NCI-H187 (cell line): ENCODE data around the gene MTMR4.
"Not testable (repeated sequence)": the region's sequence is repeated elsewhere in the genome, so short reads cannot be mapped to it uniquely, and the experiment has no call there.

ENCODE experiments used
- DNase-seq, 2 experiments: peaks; one replicate each; lab custom pipeline; 2025; lab: John Stamatoyannopoulos, UW

Gene MTMR4

DNA sequence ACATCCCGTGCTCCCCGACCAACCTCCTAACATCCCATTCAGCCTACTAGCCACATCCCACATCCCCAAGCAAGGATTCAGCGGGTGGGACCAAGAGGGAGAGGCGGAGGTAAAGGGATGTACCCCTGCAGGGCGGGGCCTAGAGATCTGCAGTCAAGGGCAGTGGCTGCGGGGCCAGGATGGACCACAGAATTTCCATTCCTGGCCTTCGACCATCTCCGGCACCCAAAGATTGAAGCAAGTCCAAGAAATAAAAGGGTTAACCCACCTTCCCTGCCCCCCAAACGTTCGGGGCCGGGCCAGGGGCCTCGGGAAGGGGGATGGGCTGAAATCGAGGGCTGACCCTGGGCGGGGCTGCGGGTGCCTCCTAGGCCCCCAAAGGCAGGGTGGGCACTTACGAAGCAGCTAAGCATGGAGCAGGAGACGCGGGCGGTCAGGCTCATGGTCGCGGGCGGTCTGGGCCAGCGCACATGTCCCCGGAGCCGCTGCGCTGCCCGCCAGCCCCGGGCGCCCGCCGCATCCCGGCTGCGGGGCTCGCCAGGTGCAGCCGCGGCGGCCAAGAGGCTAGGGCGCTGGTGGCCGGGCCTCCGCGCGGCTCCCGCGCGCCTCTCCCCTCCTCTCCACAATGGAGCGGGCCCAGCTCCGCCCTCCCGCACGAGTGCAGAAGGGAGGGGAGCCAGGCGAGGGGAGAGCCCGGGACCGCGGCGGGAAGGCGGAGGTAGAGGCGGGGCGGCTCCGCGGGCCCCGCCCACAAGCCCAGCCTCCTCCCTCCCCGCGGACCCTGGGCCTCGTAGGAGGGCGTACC lies at the start of gene MTMR4:
MTMR4 (minus strand) TSS at position 674 of the 805 bp plus-strand sequence; CDS start at position 443, 231 bp downstream.
- DNase-seq, result peak; percentile 44 to 86

DNA sequence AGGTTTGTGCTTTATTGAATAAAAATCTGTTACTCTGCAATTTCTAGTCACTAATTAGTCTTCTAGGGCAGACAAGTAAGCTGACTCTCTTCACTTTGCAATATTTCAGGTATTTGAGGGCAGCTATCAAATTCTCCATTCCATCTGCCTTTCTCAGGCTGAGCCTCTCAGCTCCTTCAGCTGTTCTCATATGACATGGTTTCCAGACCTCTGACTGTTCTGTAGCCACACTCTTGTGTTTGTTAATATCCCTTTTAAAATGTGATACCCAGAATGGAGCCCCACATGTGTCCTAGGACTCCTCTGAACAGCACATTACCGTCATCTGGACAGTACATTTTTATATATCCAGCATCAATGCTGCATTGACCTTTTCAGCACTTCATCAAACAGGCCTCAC lies 46.1 kb upstream of the MTMR4 start:
- no peak for DNase-seq

DNA sequence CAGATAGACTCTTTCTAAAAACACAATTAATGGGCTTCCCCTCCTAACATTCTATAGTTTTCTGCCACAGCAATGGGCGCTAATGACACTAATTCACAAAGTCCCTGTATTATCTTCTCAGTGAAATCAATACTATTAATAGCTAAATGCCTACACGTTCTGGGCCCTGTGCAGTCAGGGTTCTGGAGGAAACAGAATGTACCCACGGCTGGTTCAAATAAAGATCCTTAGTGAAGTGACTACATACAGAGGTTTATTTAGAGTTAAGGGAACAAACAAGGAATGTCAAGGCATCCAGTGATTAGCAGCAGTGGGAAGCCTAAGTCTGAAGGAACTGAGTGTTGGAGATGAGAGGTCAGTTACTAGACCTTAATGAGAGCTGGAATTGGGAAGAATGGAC lies 43.5 kb upstream of the MTMR4 start:
- no peak for DNase-seq

DNA sequence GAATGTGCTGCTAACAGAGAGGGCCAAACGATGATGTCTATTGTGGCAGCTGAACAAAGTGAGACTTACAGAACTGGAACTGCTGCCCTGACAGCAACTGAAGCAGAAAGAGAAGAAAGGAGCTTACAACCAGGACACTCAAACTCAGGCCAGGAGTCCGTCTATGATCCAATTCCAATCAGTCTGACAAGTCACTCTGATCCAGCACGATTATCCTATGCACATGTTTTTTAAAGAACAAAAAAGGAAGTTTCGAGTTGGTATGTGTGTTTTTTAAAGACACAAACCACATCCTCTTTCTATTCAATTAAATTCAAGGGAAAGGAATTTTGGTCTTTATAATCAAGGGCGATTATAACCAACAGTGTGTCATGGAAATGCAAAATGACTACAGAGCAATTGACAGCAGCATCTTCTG lies 42.4 kb upstream of the MTMR4 start:
- DNase-seq, result no peak

DNA sequence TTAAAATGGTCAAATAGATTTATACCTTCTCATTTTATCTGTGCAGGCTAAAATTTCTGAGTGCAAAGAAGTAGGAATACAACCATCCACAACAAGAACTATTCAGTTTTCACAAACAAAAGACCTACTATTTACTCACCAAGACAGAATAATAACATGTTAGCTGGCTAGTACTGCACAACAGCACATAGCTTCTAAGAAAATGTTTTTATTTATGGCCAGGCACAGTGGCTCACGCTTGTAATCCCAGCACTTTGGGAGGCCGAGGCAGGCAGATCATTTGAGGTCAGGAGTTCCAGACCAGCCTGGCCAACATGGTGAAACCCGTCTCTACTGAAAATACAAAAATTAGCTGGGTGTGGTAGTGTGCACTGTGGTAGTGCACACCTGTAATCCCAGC lies 40.7 kb upstream of the MTMR4 start:
- not testable (repeated sequence) for DNase-seq

DNA sequence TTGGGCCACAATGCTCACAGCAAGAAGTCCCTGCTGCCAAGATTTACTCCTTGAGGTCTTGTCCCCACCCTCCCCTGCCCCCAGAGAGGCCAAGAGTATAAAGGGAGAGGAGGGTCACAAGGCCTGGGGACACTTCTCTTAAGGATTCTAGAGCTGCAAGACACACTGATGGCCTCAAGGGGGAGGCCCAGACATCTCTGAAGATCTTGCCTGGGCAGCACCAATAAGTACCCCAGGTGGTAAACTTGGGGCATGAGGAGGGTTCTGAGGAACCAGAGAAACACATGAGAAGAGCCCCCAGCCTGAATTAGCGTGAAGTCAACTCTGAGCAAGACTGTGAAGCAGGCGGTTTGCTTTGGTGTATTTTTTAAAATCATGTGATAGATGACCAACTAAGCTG lies 26.8 kb upstream of the MTMR4 start:
- DNase-seq, result no peak

DNA sequence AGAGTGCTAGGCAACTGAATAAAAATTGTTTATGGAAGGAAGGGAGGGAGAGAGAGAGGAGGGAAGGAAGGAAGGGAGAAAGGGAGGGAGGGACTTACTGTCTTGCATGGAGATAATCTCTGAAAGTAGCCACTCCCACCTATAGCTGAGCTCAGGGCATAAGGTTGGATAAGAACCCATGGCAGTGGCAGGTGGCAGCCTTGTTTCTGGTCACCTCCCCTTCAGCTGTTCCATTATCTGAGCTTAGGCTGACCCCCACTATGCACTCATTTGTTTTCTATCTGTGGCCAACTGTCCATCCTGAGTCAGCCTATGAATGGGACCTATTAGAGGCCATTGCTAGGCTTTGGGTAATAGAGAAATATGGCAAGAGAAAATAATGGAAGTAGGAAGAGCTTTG lies 25.3 kb upstream of the MTMR4 start:
- DNase-seq, result no peak

DNA sequence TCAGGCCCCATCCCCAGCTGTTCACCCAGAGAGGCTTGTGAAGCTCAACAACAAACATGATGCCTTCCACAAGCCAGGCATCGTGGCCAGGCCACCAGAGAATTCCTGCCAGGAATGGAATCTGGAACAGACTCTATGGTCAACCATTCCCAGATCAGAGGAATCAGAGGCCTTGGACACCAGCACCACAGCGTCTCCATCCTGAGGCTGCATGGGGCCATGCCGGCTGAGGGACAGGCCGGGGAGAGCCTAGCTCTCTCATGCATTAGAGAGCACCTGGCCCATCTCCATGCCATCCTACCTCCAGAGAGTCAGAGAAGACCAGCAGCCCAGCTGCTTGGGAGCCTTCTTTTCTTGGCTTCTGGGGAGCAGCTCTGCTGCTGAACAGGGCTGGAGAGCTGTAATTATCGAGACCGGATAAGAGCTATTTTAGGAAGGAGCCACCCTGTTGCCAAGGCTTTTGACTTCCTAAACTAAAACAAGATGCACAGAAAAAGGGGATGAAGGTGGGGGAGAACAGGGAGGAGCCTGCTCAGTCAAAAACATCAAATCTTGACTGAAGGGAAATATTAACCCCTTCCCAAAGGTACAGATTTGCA lies 24.5 kb upstream of the MTMR4 start:
- DNase-seq, result no peak

DNA sequence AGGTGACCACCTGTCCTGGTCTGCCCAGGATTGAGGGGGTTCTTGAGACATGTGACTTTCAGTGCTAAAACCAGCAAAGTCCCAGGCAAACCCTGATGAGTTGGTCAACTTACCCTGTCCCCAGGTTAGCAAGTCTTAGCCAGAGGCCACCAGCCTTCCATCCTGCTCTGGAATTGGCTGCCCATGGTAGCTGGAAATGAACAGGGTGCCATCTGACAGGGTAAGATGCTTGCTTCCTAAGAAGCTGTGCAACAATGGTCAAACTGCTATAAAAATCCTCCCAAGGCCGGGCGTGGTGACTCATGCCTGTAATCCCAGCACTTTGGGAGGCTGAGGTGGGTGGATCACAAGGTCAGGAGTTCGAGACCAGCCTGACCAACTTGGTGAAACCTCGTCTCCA lies 22.8 kb upstream of the MTMR4 start:
- DNase-seq, result no peak

DNA sequence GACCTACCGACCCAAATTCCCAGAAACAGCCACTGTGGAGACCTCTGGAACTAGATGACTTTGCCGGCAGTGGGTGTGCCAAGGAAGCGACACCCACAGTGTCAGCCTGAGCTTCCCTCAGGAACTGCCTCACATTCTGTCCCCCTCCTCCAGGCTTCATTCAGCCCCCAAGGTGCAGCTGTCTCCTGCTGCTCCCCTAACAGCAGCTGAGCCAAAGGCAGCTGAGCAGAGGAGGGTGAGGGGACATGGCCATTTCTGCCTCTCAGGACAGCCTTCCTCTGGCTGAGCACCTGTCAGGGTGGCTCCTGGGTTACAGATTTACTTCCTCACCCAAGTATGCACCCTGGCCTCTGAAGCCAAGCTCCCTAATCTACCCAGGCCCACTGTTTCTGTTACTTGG lies 22.1 kb upstream of the MTMR4 start:
- DNase-seq, result no peak

DNA sequence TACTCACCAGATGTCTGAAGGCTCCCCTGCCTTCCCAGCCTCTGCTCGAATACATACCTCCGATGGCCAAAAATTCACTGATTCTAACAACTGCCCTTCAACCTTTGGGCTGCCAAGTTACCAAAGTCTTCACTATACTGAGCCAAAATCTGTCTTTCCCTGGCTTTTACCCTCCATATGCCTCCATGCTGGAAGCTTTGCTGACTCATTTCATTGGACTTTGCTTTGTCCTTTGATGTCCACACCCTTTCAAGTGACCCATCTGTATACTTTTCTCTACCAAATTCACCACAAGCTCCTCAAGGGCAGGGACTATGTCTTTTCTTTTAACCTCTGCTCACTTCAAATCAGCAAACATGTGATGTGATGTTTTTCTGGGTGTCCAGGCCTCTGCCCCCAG lies 21.0 kb upstream of the MTMR4 start:
- DNase-seq, result no peak

DNA sequence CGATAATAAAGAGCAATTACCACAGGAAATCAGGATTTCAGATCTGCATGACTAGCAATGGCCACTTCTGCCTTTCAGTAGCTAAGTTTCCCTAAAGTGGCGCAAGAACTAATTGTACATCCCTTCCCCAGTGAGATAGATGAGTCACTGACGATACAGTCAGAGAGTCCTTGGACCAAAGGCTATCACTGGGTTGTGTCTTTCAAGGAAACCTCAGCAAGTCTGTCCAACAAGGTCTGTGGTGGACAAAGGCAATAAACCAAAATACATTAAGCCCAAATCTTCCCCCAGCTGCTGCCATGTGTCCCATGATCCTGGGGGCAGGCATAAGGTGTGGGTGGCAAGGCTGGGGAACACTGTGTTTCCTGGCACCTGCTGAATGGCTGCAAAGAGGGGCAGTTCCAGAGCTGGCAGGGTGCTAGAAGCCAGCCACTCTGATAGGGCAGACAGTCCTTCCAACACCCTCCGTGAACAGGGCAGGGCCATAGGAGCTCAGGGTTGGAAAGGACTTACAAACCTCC lies 20.5 kb upstream of the MTMR4 start:
- no peak for DNase-seq

DNA sequence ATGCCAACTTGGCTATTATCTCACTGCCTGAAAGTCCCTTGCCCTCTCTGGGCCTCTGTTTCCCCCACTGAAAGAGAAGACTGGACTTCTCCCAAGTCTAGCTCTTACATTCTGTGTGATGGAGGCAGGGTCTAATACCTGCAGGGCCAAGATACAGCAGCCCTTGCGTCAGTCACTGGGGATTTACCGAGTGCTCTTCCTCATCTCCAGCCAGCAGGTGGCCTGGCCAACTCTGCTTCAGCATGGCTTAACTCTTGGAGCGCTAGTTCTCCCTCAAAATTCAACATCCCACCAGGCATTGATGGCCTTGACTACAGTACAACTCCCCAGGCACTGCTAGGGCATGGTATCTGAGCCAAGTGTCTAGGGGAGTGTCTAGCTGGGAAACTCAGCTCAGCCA lies 19.9 kb upstream of the MTMR4 start:
- DNase-seq, result no peak

DNA sequence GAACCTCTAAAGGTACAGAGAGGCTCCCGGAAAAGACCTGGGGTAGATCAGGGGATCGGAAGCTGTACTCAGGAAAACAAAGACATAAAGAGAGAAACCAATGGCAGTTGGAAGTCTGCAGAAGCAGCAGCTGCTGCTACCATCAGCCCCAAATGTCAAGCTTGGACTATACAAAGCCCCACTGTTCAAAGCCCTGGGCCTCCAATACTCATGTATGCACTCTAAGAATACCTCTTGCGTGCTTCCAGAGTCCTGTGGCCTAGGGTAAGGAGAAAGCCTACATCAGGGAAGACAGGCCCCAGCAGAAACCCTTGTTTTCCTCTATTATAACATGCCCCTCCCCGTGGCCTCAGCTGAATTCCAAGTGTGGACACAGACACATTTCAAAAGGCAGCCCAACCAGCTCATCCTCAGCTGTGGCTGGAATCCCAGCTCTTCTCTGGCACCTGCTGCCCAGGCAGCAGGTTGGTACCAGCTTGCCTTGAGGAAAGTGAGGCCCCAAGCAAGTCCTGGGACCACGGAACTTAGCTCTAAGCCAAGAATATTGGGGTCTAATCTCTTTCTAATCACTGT lies 19.3 kb upstream of the MTMR4 start:
- DNase-seq, result no peak

DNA sequence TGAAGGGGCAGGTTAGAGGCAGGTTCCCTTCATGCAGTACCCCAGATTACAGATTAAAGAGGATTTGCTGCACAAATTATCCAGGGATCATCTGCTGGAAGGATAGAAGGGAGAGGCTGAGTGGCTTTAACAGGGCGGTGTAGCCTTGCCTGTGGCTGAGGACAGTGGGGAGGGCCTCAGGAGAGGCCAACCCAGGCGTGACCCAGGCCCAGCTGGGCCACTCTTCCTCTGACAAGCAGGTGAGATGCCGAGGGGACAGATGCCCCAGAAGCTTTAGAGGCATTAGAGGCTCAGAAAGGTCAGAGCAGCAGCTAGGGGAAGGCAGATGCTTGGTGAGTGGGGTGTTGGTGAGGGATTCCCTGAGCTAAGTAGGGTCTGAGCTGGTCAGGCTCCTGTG lies 18.1 kb upstream of the MTMR4 start:
- no peak for DNase-seq

DNA sequence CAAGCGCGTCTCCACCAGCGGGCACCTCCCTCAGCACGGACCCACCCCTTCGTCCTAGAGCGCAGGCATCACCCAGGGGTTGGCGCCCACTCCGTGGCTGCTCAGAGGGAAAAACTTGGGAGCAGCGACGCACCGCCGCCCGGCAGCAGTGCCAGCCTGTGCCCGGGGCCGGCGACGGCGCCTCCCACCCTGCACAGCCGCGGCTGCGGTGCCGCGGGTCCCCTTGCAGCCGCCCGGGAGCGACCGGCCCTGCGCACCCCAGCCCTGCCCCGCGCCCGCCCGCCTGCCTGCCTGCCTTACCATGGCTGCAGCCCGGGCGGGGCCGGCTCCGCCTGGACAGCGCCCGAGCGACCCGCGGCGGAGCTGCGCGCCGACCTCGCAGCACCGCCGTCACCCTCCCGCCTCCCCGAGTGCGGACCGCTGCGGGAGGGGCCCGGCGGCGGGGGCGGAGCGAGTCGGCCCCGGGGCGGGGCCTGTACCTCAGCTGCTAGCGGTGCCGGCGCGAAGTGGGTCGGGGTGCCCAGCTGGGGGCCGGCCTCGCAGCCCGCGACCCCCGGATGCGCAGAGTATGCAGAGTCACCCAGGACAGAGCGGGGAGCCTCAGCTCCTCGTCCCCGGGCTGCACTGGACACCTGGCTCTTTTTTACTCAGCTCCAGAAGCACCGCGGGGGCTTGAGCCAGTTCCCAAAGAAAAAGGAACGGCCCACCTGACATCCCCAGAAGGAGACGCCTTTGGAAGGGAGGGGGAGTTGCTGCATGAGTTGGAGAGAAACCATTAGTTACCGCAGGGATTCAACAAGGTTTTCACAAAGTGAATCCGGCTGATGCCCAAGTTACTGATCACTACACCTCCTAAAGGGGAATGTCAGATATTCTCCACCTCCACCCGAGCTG lies 17.5 kb upstream of the MTMR4 start:
- peak in 1 of 2 experiments; percentile 14 for DNase-seq

DNA sequence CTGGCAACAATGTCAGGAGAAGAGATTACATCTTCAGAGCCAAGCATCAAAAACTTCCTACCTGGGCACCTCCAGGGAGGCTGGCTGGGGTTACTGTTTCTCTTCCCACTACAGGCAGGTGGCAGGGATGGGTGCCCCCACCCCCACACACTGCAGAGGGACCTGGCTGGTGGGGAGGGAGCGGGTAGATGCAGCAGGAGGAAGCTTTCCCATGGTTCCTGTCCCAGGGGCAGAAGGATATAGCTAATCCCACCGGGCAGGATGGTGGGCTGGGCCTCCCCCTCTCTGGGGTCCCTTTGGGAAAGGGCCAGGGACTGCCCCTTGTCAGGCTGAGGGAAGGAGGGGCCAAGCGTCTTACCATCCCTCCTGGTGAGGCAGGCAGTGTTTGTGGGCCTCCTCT lies 16.7 kb upstream of the MTMR4 start:
- no peak for DNase-seq

DNA sequence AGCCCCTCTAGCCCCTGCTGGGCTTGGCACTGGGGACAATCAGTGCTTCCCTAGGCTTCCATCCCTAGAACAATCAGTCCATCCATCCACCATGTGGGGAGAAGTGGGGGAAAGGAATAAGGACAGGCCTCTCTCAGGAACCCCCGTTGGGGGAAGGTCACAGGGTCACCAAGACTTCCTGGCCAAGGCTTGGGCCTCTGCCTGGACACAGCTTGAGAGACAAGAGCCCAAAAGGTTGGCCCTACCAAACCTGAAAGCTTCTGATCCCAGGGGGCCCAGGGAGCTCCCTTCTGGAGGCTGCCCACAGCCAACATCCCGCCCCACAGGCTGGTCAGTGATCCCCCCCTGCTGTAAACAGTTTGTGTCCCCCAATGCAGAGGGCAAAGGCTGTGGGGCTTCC lies 16.2 kb upstream of the MTMR4 start:
- DNase-seq, result no peak

DNA sequence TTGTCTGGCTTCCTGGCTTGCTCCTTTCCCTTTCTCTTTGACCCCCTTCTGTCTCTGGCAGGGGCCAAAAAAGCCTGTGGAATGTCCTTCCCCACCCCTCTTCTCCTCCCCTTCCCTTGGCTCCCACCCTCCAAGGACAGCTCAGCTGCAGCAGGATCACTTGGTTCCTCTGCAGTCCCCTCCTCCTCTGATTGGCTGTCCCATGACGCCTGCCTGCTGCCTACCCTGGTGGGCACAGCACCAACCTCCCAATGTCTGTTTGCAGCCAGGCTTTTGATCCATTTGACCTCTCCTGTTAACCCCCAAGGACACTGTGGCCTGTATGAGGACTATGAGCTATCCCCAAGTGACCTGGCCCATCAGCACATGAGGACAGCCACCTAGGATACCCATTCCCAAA lies 14.8 kb upstream of the MTMR4 start:
- no peak for DNase-seq

DNA sequence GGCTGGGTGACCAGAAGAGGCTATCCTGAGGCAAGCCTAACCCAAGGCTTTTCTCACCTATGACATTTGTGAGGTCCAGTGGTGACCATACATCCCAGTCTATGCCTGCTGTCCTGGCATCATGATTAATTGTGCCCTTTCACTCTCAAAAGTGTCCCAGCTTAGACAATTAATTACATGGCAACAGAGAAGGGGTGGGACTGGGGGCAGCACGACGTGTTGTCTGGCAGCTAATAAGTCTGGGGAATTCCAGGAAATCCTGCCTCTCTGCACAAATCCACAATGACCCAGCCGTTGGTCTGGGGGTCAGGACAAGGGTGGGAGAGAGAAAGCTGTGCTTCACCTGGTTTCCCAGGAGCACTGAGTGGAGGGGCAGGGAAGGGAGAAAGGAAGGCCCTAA lies 14.0 kb upstream of the MTMR4 start:
- DNase-seq, result no peak

DNA sequence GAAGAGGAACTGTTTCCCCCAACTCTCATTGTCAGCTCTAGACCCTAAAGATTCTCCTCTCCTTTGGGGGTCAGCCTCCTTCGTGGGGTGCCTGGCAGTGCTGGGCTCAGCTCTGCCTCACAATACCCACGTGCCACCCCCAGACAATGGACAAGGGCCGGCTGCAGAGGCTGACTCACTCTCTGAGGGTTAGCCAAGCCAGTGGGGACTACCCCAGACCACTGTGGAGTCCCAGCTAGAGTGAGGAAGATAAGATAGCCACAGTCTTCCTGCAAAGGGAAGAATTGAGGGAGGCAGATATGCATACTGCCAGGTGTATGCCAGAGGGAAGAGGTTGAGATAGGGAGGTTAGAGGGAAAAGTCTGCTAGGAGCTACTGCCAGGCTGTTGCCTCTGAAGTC lies 13.5 kb upstream of the MTMR4 start:
- no peak for DNase-seq

DNA sequence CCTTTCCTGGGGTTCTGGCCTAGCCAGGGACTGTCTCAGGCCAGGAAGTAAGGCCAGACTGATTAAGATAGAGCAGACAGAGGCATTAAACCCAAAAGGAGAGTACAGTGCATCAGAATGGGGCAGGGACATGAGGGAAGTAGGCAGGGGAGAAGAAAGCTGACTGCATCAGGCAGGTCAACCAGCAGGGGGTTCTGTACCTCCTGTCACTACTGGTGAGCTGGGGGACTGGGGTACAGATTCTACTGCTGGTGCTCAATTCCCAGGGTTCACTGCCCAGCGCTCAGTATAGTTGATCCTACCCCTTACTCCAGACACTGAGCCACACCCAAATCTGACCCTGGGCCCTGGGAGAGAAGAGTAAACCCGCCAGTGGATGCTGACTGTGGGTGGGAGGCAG lies 12.9 kb upstream of the MTMR4 start:
- no peak for DNase-seq
